Astrocyte (in vitro differentiated cells and primary cell): ENCODE results near the gene SOBP.

Experiments
- EZH2 ChIP-seq: IDR thresholded peaks from 2 replicates; pipeline ENCODE4 v1.6.1; 2012; ENCODE audit warnings: mild to moderate bottlenecking, low read length, inconsistent platforms; ENCODE audit not compliant: insufficient read depth
- TF ChIP-seq, protein P1 (sequence below): IDR thresholded peaks from 2 replicates; pipeline ENCODE4 v1.5.1; 2011; ENCODE audit warnings: low read depth, mild to moderate bottlenecking, inconsistent platforms, low read length, moderate library complexity; ENCODE audit not compliant: insufficient read depth

DNA sequence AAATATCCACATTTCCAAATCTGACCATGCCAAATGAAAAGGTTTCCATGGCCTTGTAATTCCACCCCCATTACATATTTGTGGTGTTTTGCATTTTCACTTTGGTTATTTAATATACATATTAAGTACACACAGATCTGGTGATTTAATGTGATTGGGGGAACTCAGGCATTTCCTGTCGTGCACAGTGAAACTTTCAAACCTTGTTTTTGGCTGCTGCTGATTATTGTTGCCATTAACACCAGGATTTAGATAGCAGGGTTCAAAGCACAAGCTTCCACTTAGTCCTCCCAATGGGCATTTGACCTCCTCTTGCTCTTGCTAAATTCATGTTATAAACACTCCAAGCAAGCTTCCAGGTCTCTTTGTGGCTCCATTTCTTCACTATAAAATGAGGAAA lies 166.5 kb downstream of the SOBP start:
- TF ChIP-seq EZH2, result no peak
- TF ChIP-seq, protein P1, sequence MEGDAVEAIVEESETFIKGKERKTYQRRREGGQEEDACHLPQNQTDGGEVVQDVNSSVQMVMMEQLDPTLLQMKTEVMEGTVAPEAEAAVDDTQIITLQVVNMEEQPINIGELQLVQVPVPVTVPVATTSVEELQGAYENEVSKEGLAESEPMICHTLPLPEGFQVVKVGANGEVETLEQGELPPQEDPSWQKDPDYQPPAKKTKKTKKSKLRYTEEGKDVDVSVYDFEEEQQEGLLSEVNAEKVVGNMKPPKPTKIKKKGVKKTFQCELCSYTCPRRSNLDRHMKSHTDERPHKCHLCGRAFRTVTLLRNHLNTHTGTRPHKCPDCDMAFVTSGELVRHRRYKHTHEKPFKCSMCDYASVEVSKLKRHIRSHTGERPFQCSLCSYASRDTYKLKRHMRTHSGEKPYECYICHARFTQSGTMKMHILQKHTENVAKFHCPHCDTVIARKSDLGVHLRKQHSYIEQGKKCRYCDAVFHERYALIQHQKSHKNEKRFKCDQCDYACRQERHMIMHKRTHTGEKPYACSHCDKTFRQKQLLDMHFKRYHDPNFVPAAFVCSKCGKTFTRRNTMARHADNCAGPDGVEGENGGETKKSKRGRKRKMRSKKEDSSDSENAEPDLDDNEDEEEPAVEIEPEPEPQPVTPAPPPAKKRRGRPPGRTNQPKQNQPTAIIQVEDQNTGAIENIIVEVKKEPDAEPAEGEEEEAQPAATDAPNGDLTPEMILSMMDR, result no peak
